Measurements from ENCODE around the gene OR52W1. TPM values are rescaled to one million over a fixed set of nuclear protein-coding genes. Genes with fewer than 3 reads are reported as not detected.

Gene OR52W1
- total and polyA plus RNA-seq, 2 donors (not counting 1 experiment from before 2014, with no cell fraction given) = not detected

DNA sequence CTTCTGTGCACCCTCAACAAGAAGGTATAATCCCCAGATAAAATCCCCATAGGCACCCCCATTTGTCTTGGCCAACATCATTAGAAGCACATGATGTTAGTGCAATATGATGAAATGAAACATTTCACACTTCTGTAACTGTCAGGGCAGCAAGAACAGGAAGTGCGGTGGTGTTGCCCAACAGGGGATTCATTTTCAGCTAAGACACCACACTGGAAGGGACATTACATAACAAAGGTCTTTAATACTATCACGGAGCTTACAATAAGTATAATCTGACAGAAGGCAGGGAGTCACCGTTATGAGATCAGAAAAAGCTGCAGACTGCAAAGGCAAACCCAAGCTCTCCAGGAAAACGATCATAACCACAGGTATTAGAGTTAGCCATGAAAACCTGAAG, 2.0 kb downstream of the OR52W1 start:
- Histone ChIP-seq H3K4me2 (replicated peaks; ENCODE audit: low read depth, low read length, poor library complexity, severe bottlenecking) (no peak overlapping the region), H3K4me1 (ENCODE audit: control insufficient read depth in 2 of 2, insufficient read depth in 2 of 2, low read length in 2 of 2) (peaks cover 0 to 3% of the 10 kb centered on the region in 2 donors), H3K36me3 (replicated peaks in 1 of 2; ENCODE audit: control extremely low read depth in 1 of 2, control insufficient read depth in 1 of 2, extremely low read depth in 1 of 2, insufficient read depth in 2 of 2, low read length in 1 of 2) (no peaks in the 10 kb centered on the region), H3K27me3 (replicated peaks in 1 of 4; ENCODE audit: control extremely low read depth in 1 of 4, control insufficient read depth in 3 of 4, insufficient read depth in 4 of 4, low read length in 3 of 4) (no peaks in the 10 kb centered on the region), H3K9ac (ENCODE audit: low read length) (no peak overlapping the region), H3K9me3 (ENCODE audit: control extremely low read depth in 1 of 3, control insufficient read depth in 2 of 3, insufficient read depth in 1 of 3, low read length in 2 of 3) (no peaks in the 10 kb centered on the region), H3K4me3 (ENCODE audit: control extremely low read depth in 1 of 5, extremely low read depth in 1 of 5, insufficient read depth in 1 of 5, low read depth in 2 of 5, low read length in 4 of 5) (no peak overlapping the region), H3K27ac (ENCODE audit: low read length in 2 of 2) (no peak overlapping the region), H4K20me1 (ENCODE audit: control insufficient read depth, insufficient read depth, low read length, poor library complexity, severe bottlenecking) (no peaks in the 10 kb centered on the region), H2AFZ (ENCODE audit: insufficient read depth, low read depth, low read length, poor library complexity, severe bottlenecking) (no peak overlapping the region), H3K79me2 (ENCODE audit: control insufficient read depth, insufficient read depth, low read length) (no peaks in the 10 kb centered on the region)
- H3K27me3 Mint-ChIP-seq = no peaks in the 10 kb centered on the region
- H3K9me3 Mint-ChIP-seq (ENCODE audit: insufficient read depth) = no peaks in the 10 kb centered on the region
- POLR2A ChIA-PET = no interaction called here
- ATAC-seq (ENCODE audit: low read depth) (no peak), DNase-seq (no peak)
- intact Hi-C loops (cut with micrococcal nuclease) = no loop called here
- no peak overlapping the region for H3K4me3 Mint-ChIP-seq
- WGBS (ENCODE audit: insufficient coverage) = 92% methylated on average over 2 of the region's 4 CpGs
- TF ChIP-seq EZH2 (IDR thresholded peaks at IDR 0.05; ENCODE audit: borderline replicate concordance, insufficient read depth, low read depth, low read length, poor library complexity, severe bottlenecking) = no peak
- TF ChIP-seq, protein P1, sequence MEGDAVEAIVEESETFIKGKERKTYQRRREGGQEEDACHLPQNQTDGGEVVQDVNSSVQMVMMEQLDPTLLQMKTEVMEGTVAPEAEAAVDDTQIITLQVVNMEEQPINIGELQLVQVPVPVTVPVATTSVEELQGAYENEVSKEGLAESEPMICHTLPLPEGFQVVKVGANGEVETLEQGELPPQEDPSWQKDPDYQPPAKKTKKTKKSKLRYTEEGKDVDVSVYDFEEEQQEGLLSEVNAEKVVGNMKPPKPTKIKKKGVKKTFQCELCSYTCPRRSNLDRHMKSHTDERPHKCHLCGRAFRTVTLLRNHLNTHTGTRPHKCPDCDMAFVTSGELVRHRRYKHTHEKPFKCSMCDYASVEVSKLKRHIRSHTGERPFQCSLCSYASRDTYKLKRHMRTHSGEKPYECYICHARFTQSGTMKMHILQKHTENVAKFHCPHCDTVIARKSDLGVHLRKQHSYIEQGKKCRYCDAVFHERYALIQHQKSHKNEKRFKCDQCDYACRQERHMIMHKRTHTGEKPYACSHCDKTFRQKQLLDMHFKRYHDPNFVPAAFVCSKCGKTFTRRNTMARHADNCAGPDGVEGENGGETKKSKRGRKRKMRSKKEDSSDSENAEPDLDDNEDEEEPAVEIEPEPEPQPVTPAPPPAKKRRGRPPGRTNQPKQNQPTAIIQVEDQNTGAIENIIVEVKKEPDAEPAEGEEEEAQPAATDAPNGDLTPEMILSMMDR (IDR thresholded peaks at IDR 0.05) = no peak
- CTCF ChIA-PET = no interaction called here
- H3K27ac Mint-ChIP-seq = no peak overlapping the region
- peaks cover 9% of the 10 kb centered on the region for H3K4me1 Mint-ChIP-seq

DNA sequence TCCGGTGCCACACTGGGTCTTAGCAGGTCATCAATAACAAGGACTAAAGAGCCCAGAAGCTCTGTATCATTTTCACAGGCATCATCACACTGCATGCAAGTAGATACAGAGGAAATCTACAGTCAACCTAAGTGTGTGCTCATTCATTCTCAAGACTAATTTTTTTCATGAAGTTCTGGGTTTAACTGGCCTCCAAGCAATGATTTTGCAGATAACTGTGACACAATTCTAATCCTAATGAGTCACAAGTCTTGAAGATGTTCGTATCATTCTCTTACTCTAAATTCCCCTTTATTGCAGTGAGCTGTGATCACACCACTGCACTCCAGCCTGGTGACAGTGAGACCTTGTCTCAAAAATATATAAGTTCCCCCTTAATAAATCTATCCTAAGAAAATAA, 2.5 kb downstream of the OR52W1 start:
- POLR2A ChIA-PET = no interaction called here

More for the DNA sequence above, 2.5 kb downstream of the OR52W1 start:
- H3K4me1 ChIP-seq (ENCODE audit: control insufficient read depth in 2 of 2, insufficient read depth in 2 of 2, low read length in 2 of 2) = peaks cover 0 to 3% of the 10 kb centered on the region in 2 donors
- TF ChIP-seq, protein P1 (IDR thresholded peaks at IDR 0.05) = no peak
- no peak for TF ChIP-seq EZH2 (IDR thresholded peaks at IDR 0.05; ENCODE audit: borderline replicate concordance, insufficient read depth, low read depth, low read length, poor library complexity, severe bottlenecking)
- no peaks in the 10 kb centered on the region for H3K27me3 ChIP-seq (replicated peaks in 1 of 4; ENCODE audit: control extremely low read depth in 1 of 4, control insufficient read depth in 3 of 4, insufficient read depth in 4 of 4, low read length in 3 of 4)
- H3K4me2 ChIP-seq (replicated peaks; ENCODE audit: low read depth, low read length, poor library complexity, severe bottlenecking) = no peak overlapping the region
- Mint-ChIP-seq H3K27me3 (no peaks in the 10 kb centered on the region), H3K9me3 (ENCODE audit: insufficient read depth) (no peaks in the 10 kb centered on the region), H3K4me3 (no peak overlapping the region), H3K4me1 (peaks cover 9% of the 10 kb centered on the region), H3K27ac (no peak overlapping the region)
- H3K9me3 ChIP-seq (ENCODE audit: control extremely low read depth in 1 of 3, control insufficient read depth in 2 of 3, insufficient read depth in 1 of 3, low read length in 2 of 3) = no peaks in the 10 kb centered on the region
- 83% methylated on average over 1 of the region's 2 CpGs for WGBS (ENCODE audit: insufficient coverage)
- H3K79me2 ChIP-seq (ENCODE audit: control insufficient read depth, insufficient read depth, low read length) = no peaks in the 10 kb centered on the region
- no peak overlapping the region for H3K9ac ChIP-seq (ENCODE audit: low read length)
- CTCF ChIA-PET = no interaction called here
- H3K36me3 ChIP-seq (replicated peaks in 1 of 2; ENCODE audit: control extremely low read depth in 1 of 2, control insufficient read depth in 1 of 2, extremely low read depth in 1 of 2, insufficient read depth in 2 of 2, low read length in 1 of 2) = no peaks in the 10 kb centered on the region
- H3K27ac ChIP-seq (ENCODE audit: low read length in 2 of 2) = no peak overlapping the region
- no peak overlapping the region for H3K4me3 ChIP-seq (ENCODE audit: control extremely low read depth in 1 of 5, extremely low read depth in 1 of 5, insufficient read depth in 1 of 5, low read depth in 2 of 5, low read length in 4 of 5)
- DNase-seq (no peak), ATAC-seq (ENCODE audit: low read depth) (no peak)
- H2AFZ ChIP-seq (ENCODE audit: insufficient read depth, low read depth, low read length, poor library complexity, severe bottlenecking) = no peak overlapping the region
- intact Hi-C loops (cut with micrococcal nuclease) = no loop called here
- H4K20me1 ChIP-seq (ENCODE audit: control insufficient read depth, insufficient read depth, low read length, poor library complexity, severe bottlenecking) = no peaks in the 10 kb centered on the region
